ENCODE measurements around the gene UBE2M. TPM values are rescaled to one million over a fixed set of nuclear protein-coding genes. Genes with fewer than 3 reads are reported as not detected.

The UBE2M gene
- total RNA-seq, 4 donors from 2014 or later = 17.2 to 28.5 (median 20.3) TPM

DNA sequence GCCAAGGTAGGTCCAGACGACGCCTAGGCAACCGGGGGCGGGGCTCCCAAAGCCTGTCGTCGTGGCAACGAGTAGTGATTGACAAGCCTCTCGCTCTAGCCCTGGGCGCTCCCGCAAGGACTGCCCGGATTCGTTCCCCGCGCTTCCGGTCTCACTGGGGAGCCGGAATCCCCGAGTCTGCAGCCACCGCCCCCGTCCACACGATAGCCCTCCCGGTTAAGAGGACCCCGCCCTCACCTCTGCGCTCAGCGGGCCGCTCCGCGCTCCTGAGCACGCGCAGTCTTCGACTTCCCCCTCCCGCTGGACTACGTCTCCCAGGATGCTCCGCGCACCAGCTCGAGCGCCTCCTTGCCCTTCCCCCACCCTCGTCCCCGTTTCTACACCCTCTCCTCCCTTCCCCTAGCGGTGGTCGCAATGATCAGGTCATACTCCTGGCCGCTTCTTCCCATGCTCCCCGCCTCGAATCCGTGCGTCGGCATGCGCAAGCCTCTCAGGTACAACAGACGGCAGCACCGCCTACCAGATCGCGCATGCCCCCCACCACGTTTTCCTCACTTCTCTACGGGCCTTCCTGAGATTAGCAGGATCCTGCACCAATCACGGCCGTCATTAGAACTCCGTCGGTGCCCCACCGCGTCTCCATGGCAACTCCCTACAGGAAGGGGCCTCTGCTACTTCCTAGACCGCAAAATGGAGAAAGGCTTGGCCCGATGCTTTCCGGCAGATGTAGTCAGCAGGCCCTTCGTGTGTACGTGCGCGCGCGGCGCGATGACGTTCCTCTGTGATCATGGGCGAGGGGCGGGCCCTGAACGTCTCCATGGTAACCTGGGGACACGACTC lies 14.6 kb upstream of the UBE2M start, which contains the start of gene MZF1:
TSS of gene MZF1 (minus strand) at position 518 of the 840 bp plus-strand sequence. CDS start 1,946 bp downstream, outside the sequence.
- intact Hi-C loops (cut with DNase I) = no loop called here
- TF ChIP-seq POLR2A (IDR thresholded peaks at IDR 0.05) = peak in 1 of 2 donors; percentile 63
- TF ChIP-seq, protein P1, sequence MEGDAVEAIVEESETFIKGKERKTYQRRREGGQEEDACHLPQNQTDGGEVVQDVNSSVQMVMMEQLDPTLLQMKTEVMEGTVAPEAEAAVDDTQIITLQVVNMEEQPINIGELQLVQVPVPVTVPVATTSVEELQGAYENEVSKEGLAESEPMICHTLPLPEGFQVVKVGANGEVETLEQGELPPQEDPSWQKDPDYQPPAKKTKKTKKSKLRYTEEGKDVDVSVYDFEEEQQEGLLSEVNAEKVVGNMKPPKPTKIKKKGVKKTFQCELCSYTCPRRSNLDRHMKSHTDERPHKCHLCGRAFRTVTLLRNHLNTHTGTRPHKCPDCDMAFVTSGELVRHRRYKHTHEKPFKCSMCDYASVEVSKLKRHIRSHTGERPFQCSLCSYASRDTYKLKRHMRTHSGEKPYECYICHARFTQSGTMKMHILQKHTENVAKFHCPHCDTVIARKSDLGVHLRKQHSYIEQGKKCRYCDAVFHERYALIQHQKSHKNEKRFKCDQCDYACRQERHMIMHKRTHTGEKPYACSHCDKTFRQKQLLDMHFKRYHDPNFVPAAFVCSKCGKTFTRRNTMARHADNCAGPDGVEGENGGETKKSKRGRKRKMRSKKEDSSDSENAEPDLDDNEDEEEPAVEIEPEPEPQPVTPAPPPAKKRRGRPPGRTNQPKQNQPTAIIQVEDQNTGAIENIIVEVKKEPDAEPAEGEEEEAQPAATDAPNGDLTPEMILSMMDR (IDR thresholded peaks at IDR 0.05) = peak in 4 of 6 experiments; percentile 5 to 32 (median 20)

DNA sequence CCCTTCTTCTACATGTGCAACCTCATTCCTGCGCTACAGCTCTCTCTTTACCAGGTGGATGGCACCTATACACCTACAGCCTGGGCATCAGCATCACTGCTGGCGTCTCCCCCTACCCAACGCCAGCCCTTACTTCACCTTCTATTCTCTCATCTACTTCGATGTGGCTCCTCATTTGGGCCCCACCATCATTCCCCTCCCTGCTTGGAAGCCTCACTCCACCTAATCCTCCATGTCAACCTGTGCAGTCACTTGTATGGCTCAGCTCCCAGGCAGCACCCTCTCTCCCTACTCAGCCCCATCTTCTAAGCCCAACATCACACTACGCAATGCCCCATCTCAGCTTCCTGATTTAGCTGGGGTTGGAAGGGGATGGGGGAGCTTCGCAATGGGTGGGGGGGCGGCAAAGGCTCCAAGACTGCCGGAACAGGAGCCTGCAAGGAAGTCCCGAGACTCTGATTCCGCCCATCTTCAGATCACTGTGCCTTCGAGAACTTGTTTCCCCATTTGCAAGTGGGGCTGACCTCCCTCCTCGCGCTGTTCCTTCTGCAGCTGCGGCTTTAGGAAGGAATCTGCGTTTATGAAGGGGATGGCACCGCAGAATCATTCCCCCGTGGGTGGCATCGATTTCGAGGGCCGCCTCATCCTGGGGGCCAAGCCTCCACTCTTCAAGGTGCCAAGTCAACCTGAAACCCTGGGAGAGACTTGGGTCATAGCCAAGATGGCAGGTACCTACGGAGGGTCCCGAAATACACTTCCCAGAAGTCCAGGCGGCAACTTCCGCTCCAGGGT lies 13.8 kb upstream of the UBE2M start:
- intact Hi-C loops (cut with DNase I) = no loop called here
- Histone ChIP-seq H3K27me3 (no peaks in the 10 kb centered on the region), H3K36me3 (peaks cover 13 to 17% of the 10 kb centered on the region in 2 donors), H3K4me1 (peaks cover 17 to 19% of the 10 kb centered on the region in 2 donors), H3K4me3 (replicated peaks in 1 of 3) (peak overlapping the region in 1 of 3 donors; percentile 72), H3K27ac (peak overlapping the region; percentile 88 to 98 (median 93)), H3K9me3 (no peaks in the 10 kb centered on the region)
- 50 to 66% methylated on average over 17 to 21 of the region's 24 CpGs for WGBS, 2 donors
- no peak for DNase-seq
- TF ChIP-seq POLR2A (IDR thresholded peaks at IDR 0.05) = no peak
- TF ChIP-seq, protein P1 (IDR thresholded peaks at IDR 0.05) = no peak

More for the DNA sequence above, 14.6 kb upstream of the UBE2M start, which contains the start of gene MZF1:
- no peaks in the 10 kb centered on the region for H3K27me3 ChIP-seq
- peaks cover 17 to 19% of the 10 kb centered on the region in 2 donors for H3K4me1 ChIP-seq
- DNase-seq = peak; percentile 100
- 0% methylated on average over 55 to 57 of the region's 75 CpGs for WGBS, 2 donors
- H3K27ac ChIP-seq = peak within 1 kb of the TSS; percentile 88 to 98 (median 93)
- no peaks in the 10 kb centered on the region for H3K9me3 ChIP-seq
- H3K36me3 ChIP-seq = peaks cover 13 to 14% of the 10 kb centered on the region in 2 donors
- peak within 1 kb of the TSS; percentile 20 to 72 (median 21) for H3K4me3 ChIP-seq (replicated peaks in 1 of 3)

DNA sequence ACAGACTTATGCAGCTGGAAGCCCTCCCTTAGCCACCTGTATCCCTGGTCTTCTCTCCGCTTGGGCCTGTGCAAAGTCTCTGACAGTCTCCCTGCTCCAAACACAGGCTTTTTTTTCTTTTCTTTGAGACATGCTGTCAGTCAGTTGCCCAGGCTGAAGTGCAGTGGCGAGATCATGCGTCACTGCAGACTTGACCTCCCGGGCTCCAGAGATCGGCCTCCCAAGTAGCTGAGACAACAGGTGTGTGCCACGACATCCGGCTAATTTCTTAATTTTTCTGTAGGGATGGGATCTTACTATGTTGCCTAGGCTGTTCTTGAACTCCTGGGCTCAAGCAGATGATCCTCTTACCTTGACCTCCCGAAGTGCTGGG lies 13.2 kb upstream of the UBE2M start:
- TF ChIP-seq, protein P1 (IDR thresholded peaks at IDR 0.05) = no peak
- no peak for TF ChIP-seq POLR2A (IDR thresholded peaks at IDR 0.05)
- Histone ChIP-seq H3K36me3 (peaks cover 13 to 17% of the 10 kb centered on the region in 2 donors), H3K4me1 (peaks cover 17 to 19% of the 10 kb centered on the region in 2 donors), H3K27ac (no peak overlapping the region), H3K4me3 (replicated peaks in 1 of 3) (no peak overlapping the region), H3K9me3 (no peaks in the 10 kb centered on the region), H3K27me3 (no peaks in the 10 kb centered on the region)
- 94 to 96% methylated on average over 8 of the region's 8 CpGs for WGBS, 2 donors
- intact Hi-C loops (cut with DNase I) = no loop called here
- peak in 1 of 2 donors; percentile 2 for DNase-seq

DNA sequence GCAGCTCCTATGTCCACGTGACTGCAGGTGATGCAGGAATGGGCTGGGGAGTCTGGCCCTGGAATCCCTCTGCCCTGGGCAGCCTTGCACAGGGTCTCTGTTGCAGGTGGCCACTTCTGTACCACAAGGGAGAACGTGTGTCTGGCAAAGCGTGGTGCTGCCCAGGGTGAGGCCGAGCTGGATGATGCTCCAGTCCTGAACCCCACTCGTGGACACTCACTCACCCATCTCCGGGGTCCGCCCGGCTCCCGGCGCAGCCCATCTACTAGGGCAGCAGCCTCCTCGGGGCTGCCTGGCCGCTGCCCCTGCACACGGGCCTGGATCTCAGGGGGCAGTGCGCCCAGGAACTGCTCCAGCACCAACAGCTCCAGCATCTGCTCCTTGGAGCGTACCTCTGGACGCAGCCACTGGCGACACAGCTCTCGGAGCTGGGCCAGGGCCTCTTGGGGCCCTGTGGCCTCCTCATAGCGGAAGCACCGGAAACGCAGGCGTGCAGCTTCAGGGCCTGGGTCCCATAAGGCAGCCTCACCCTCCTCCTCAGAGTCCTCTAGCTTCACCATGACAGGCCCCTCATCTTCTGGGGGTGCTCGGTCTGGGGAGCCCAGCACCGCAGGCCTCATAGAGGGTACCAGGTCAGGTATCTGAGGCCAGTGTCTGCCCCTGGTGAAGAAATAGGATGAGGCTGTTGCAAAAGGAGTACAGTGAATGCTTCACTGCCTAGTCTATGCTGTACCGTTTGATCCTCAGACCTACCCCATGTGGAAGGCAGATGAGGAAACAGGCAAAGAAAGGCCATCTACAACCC lies 12.6 kb upstream of the UBE2M start:
- Histone ChIP-seq H3K27ac (no peak overlapping the region), H3K27me3 (no peaks in the 10 kb centered on the region), H3K4me1 (peaks cover 17% of the 10 kb centered on the region in 2 donors), H3K36me3 (peaks cover 13 to 17% of the 10 kb centered on the region in 2 donors), H3K4me3 (replicated peaks in 1 of 3) (no peak overlapping the region), H3K9me3 (no peaks in the 10 kb centered on the region)
- WGBS, 2 donors = 89 to 93% methylated on average over 3 to 16 of the region's 25 CpGs
- TF ChIP-seq POLR2A (IDR thresholded peaks at IDR 0.05) = no peak
- TF ChIP-seq, protein P1 (IDR thresholded peaks at IDR 0.05) = no peak
- intact Hi-C loops (cut with DNase I) = no loop called here
- peak in 1 of 2 donors; percentile 3 for DNase-seq

Data from thyroid gland (tissue), 4 donors.